A172 (cell line): ENCODE measurements around the gene RNFT2. TPM values are rescaled to one million over a fixed set of nuclear protein-coding genes. Genes with fewer than 3 reads are reported as not detected.
"Not testable (repeated sequence)": the region's sequence is repeated elsewhere in the genome, so short reads cannot be mapped to it uniquely, and the experiment has no call there.

Experiments
- DNase-seq: peaks from one replicate; pipeline ENCODE4 v3.0.0-alpha.2; 2015; ENCODE audit warnings: low spot score
- total RNA-seq: library from RNA; depleted of rRNA; stranded (reverse); fragments of >200 nt; shearing (Covaris generic); gene quantifications from 2 replicates; pipeline ENCODE4 v1.2.3, GENCODE V29; 2014

The RNFT2 gene
- total RNA-seq, 1 experiment from 2014 or later, result 23.0 TPM

DNA sequence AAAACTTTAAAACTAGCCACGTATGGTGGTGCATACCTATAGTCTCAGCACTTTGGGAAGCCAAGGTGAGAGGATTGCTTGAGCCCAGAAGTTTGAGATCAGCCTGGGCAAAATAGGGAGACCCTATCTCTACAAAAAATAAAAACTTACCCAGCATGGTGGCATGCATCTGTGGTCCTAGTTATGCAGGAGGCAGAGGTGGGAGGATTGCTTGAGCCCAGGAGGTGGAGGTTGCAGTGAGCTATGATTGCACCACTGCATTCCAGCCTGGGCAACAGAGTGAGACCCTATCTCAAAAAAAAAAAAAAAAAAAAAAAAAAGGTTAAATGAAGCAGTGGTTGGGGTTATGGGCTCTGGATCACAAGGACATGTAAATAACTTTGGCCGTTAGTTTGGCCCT, 4.7 kb downstream of the RNFT2 start:
- not testable (repeated sequence) for DNase-seq

DNA sequence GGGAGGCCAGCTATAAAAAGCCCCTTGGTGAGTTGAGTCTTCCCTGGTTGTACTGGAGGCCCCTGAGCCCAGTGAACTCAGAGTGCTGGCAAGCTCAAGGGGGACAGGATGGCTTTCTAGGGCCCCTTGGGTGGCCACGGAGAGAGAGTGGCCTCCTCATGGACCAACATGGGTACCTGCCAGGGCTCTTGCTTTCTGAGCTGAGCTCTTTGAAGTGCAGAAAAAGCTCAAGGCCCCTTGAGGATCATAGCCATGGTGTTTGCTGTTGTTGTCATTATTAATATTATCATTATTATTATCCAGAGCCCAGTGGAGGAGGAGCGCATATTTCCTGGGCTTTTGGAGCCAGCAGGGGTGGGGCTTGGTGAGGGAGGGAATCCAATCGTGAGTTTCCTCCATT, 6.7 kb downstream of the RNFT2 start:
- no peak for DNase-seq

DNA sequence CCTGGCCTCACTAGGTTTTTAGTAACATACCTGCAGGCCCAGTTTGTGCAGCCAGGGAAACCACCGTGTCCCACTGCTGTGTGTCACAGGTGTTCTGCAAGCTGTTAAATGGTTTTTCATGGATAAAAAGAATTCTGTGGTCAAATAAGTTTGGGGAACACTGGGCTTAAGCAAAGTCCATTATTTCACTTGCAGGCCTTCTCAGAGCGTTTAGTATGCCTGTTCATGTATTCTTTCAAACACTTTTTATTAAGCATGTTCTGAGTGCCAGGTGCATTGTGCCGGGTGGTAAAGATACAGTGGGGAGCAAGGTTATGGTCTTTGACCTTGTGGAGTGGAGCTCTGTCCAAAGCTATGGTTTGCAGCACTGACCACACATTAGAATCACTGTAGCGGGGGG, 7.4 kb downstream of the RNFT2 start:
- no peak for DNase-seq

DNA sequence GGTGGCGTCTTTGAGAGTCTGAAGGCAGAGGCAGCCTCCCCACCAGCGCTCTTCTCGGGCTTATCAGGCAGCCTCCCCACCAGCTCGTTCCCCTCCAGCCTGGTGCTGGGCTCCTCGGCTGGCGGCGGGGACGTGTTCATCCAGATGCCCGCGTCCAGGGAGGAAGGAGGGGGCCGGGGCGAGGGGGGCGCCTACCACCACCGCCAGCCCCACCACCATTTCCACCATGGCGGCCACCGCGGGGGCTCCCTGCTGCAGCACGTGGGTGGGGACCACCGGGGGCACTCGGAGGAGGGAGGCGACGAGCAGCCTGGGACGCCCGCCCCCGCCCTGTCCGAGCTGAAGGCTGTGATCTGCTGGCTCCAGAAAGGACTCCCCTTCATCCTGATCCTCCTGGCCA, 11.8 kb downstream of the RNFT2 start:
- DNase-seq, result no peak

DNA sequence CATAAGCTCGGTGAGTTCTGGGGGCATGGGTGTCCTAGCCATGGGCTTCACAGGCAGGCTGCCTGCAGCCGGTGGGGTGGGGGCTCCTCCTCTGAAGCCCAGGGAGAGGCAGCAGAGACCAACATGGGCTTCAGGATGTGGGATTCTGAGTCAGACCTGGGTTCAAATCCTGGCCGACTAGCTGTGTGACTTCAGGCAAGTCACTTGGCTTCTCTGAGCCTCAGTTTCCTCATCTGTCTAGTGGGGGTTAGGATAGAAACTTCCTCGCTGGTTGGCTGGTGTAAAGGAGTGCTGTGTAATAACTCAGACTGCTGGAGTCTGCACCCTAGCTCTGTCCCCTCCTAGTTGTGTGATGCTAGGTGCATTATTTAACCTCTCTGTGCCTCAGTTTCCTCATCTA, 12.2 kb downstream of the RNFT2 start:
- DNase-seq, result no peak

DNA sequence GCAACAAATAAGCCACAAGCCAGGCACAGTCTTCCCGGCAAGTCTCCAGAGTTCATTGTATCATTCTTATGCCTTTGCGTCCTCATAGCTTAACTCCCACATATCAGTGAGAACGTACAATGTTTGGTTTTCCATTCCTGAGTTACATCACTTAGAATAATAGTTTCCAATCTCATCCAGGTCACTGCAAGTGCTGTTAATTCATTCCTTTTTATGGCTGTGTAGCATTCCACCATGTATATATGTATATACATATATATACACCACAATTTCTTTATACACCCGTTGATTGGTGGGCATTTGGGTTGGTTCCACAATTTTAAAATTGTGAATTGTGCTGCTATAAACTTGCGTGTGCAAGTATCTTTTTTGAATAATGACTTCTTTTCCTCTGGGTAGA, 16.0 kb downstream of the RNFT2 start:
- DNase-seq, result not testable (repeated sequence)

DNA sequence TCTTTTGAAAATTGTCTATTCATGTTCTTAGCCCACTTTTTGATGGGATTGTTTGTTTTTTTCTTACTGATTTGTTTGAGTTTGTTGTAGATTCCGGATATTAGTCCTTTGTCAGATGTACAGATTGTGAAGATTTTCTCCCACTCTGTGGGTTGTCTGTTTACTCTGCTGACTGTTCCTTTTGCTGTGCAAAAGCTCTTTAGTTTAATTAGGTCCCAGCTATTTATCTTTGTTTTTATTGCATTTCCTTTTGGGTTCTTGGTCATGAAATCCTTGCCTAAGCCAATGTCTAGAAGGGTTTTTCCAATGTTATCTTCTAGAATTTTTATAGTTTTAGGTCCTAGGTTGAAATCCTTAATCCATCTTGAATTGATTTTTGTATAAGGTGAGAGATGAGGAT, 16.7 kb downstream of the RNFT2 start:
- not testable (repeated sequence) for DNase-seq

DNA sequence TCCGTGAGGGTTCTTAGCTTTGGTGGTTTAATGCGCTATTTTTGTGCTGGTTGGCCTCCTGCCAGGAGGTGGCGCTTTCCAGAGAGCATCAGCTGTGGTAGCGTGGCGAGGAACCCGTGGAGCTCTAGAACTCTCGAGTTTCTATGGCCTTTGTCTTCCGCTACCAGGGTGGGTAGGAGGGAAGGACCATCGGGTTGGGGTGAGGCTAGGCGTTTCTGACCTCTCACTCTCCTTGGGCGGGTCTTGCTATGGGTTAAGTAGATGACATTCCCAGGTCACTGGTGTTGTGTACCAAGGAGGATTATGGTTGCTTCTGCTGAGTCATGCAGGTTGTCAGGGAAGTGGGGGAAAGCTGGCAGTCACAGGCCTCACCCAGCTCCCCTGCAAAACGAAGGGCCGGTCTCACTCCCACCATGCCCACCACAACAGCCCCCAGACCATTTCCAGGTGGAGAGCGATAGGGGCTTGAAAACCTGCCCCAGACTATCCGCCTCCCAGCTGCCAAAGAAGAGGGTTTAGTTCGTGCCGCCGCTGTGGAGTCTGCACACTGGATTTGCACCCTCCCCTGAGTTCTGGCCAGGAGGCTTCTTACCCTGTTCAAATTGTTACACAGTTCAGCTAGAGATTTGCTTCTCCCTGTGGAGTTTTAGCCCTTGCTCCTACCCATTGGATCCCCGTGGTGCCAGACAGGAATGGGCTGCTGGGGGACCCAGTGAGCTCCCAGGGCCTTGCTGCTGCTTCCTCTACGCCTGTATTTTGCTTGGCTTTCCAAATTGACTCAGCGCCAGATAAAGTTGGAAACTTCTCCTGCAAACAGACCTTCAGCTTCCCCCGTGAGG, 21.9 kb downstream of the RNFT2 start:
- no peak for DNase-seq

DNA sequence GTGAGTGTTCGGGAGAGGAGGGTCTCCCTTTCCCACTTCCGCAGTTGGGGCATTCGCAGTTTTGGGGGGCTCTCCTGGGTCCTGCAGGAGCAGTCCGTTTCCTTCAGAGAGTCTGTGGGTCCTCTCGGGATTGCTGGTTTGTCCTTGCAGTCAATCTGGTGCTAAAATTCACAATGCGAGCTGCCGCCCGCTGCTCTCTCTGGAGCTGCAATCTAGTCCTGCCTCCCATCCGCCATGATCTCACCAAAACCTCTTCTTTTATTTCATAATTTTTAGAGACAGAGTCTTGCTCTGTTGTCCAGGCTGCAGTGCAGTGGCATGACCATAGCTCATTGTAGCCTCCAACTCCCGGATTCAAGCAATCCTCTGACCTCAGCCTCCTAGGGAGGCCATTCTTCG, 22.5 kb downstream of the RNFT2 start:
- DNase-seq, result no peak

DNA sequence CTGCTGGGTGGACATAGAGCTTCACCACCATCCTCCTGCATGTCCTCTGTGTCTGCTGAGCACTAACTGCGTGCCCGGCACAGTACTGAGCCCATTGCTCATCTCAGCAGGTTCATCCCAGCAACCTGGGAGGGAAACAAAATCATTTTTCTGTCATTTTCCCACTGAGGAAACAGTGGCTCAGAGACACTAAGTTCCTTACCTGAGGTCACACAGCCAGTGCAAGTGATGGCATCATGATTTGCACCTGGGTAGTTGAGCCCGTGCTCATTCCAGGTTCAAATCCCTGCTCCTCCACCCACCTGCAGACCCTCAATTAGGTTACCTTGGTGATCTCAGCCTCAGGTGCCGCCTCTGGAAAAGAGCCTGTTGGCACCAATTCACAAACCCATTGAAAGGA, 23.4 kb downstream of the RNFT2 start:
- no peak for DNase-seq

DNA sequence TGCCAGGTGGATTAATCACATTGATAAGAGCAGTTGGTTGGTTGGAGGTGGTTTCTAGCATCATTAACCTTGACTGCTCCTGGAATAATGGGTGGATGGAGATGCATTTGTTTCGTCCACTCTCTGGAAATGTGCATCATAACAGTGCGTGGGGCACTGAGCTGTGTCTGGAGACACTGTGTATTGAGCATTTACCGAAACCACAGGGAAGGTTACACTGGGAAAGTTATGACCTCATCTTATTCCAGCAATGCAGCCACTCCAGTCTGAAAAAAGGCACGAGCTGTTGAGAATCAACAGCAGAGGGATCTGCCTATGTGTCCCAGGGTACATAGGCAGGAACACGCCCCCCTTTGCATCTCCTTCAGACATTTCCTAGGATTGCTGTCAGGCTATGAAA, 27.2 kb downstream of the RNFT2 start:
- DNase-seq, result no peak

DNA sequence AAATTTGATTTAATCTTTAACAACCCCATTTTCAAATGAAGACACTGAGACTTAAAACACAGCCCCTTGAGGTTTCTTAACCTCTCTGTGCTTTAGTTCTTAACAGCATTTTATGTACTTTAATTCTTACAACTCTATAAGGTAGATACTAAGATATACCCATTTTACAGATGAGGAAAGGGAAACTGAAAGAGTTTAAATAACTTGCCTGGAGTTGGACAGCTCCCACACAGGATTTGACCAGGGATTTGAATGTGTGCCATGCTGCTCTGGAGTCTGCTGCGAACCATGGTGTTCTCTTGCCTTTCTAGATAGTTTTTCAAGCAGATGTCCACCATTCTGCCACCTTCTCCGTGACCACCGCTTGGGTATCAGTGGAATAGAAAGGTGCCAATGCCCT, 28.2 kb downstream of the RNFT2 start:
- no peak for DNase-seq

DNA sequence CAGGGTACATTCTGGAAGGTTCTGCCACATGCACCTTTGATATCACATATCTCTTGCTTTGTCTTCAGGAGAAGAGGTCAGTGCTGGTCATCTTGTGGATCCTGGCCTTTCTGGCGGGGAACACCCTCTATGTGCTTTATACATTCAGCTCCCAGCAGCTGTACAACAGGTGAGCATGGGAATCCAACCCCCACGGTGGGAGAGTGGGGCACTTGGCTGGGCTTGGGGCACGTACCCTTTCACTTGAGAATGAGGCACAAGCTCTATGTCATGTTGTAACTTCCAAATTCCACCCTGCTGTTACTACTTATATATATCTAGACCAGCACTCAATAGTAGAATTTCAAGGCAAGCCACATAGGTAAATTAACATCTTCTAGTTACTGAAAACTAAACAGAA, 28.6 kb downstream of the RNFT2 start:
- no peak for DNase-seq

DNA sequence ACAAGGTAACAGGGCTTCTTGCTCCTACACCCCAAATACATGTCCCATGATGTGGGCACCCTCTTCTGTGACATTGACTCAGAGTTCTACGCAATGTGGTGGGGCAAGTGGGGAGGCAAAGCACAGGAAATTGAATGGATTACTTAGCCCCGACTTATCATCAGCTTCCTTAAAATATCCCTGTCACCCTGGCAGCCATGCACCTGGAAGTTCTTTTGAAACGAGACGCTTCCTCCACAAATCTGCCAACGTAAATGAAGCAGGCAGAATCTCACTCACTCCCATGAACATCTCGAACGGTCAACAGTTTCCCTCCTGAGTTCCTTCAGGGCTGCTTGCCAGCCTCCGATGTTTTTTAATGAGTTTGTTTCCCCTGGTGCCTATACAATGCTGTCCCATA, 33.5 kb downstream of the RNFT2 start:
- DNase-seq, result peak; percentile 29

DNA sequence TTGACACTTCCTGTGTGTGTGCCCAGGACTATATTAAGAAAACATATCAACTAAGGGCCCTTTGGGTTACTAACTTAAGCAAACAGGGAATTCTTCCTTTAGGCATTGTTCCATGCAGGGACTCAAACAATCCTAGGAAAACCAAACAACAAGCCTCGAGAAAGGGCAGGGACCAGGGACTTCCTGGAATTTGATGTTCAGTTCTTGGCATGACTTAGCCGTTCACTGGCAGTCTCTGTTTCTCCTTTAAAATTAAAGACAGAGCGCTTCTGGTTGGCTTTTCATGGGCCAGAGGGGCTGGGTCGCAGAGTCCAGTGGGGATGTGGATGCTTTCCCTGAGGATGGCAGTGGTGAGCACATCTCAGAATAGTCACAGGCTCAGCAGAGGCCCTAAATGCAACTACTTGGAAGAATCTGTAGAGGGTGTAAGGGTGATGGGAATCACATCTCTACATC, 35.2 kb downstream of the RNFT2 start:
- DNase-seq, result no peak

DNA sequence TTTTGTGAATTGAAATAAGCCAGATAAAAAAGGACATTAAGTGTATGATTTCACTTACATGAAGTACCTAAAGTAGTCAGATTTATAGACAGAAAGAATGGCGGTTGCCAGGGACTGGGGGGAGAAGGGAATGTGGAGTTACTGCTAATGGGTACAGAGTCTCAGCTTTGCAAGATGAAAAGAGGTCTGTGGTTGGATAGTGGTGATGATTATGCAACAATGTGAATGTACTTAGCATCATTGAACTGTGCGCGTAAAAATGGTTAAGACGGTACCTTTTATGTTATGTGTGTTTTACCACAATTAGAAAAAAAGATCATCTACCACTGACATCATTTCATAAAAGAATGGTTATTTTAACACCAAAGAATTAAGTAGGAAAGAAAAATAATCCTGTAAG, 35.9 kb downstream of the RNFT2 start:
- no peak for DNase-seq

DNA sequence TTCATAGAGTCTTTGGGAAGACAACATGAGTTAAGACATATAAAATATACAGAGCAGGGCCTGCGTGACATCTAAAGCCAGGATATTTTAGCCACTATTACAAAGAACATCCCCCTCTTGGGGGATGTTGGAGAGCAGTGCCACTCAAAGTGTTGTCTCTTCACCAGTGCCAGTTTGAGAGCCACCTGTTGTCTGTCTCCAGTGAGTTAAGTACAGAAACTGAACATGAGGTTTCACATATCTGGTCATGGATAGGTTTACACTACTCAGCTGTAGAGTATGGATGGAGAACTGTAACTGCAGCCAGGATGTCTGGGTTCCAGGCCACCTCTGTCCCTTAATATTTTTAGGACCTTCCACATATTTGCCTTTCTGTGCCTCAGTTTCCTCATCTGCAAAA, 39.1 kb downstream of the RNFT2 start:
- no peak for DNase-seq

DNA sequence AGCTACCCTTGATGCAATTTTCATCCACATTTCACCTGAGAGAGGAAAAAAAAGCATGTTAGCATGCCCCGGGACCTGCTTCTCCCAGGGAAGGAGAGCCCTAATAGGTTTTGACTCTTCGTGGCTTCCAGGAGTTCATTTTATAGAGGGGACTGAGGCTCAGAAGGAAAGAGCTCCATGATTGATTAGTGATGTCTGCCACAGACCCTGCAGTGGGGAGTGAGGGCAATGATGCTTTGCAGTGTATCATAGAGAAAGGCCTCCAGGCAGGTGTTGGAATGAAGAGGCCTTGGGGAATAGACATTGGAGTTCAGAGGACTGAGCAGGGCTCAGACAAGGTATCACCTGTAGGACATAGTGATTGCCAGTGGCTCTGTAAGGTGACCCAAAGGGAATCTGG, 41.5 kb downstream of the RNFT2 start:
- DNase-seq, result no peak

DNA sequence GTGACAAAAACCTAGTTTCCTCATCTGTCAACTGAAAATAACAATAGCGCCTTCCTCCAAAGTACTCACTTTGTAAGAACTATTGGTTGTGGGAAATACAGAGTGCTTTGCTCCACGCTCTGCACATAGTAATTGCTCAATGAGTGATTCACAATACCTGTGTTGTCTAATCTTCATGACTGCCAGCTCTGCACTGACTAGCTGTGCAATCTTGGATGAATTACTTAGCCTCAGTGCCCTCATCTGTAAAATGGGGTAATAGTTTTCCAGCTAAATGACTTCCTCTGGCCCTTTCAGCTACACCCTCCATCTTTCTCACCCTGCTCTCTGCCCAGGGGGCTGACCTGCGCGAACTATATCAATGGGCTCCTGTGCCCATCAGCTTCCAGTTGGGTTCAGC, 42.8 kb downstream of the RNFT2 start:
- DNase-seq, result no peak

DNA sequence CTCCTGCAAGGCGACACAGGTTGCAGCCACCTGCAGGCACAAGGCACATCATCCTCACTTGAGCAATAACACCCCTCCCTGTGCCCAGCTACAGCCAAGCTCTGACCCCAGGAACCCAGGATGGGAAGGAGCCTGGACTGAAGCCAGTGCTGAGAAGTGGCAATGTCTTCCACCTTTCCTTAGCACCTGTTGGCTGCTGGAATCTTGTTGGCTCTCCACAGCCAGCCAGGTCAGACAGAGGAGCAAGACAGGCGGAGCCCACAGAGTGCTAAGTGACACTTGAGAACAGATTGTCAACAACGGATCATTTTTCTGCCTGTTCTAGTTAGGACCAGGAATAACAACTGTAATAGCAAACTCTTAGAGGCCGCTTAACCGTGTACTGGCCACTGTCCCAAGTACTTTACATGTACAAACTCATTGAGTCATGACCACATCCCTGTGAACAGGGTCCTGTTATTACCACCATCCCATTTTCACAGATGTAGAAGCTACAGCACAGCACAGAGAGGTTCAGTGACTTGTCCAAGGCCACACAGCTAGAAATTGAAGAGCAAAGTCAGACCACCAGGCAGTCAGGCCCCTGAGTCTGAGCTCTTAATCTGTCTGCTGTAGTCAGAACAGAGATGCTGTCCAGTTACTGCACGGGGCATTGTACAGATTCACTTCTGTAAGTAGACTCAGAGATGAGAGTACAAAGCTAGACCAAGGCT, 45.6 kb downstream of the RNFT2 start:
- no peak for DNase-seq

DNA sequence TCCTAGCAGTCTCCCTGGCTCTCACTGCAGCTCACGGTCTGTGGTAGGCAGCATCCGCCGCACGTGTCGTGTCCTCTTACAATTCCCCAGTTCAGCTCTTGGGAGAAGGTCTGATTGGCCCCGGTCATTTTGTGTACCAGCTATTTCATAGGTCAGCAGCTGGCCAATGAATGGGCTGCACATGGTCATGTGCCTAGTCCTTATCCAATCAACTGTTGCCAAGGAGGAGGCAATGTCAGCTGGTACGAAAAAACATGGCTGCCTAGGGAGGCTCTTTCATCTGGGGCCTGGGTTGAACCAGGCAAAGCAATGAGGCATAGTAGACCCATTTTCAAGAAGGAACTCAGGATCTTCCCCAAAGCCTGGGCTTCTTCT, 46.1 kb downstream of the RNFT2 start:
- peak; percentile 31 for DNase-seq

DNA sequence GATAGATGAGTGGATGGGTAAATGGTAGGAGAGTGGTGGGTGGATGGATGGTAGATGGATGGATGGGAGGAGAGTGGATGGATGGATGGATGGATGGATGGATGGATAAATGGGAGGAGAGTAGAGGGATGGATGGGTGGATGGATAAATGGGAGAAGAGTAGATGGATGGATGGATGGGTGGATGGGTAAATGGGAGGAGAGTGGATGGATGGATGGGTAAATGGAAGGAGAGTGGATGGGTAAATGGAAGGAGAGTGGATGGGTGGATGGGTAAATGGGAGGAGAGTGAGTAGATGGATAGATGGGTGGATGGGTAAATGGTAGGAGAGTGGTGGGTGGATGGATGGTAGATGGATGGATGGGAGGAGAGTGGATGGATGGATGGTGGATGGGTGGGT, 51.4 kb downstream of the RNFT2 start:
- DNase-seq, result not testable (repeated sequence)

DNA sequence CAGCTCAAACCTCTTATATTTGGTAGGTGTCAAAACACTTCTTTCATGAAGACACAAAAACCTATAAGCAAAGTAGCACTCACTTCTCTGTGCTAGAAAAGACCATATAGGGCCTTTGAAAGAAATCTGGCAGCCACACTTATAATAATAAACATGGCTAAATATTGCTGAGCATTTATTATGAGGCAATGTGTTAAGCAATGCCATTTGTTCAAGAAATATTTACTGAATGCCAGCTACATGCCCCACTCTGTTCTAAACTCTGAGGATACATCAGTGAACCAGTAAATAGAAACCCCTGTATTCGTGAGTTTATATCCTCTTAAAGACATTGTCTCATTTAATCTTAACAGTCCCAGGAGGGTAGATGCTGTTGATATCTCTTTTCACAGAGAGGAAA, 52.0 kb downstream of the RNFT2 start:
- DNase-seq, result no peak
